HG03378 (cell line): ENCODE measurements around the gene SLC39A8.

Source experiments
- ATAC-seq: cut with Tn5 transposase; IDR thresholded peaks from one replicate; pipeline ENCODE4 v1.9.1; 2021; ENCODE audit warnings: mild to moderate bottlenecking, moderate library complexity; ENCODE audit not compliant: unreplicated experiment

SLC39A8 gene

DNA sequence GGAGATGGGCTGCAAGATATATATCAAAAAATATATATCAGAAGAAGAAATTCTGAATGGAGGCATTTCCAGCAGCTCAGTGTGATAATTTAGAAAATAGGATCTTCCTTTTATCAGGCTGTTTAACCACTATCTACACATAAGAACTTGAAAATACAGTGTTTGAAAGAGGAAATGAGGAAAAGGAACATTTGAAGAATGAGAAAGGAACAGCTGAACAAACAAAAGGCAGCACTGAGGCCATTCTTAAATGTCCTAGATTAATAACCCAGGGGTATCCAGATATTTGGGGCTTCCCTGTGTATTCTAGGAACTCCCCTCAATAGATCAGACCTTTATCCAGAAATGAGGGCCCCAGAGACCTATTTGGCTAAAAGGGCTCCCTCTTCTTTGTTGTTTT lies 4.1 kb downstream of the SLC39A8 start:
- ATAC-seq: no peak

DNA sequence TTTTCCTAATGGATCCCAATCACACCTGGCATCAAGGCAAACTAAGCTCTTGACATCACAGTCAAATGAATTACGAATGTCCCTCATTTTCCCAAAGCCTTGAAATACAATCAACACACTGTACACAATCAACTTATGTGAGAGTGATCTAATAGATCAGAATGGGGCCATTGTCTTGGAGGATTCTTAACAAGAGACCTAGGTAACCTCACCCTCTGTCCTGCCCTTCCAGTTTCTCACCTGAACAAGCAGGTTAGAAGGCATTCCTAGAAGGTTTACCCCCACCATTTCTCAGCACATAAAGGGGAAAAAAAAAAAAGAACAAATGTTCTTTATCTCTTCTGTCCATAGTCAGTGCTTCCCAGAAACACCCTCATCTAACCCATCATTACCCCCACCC lies 6.3 kb downstream of the SLC39A8 start:
- no peak for ATAC-seq

DNA sequence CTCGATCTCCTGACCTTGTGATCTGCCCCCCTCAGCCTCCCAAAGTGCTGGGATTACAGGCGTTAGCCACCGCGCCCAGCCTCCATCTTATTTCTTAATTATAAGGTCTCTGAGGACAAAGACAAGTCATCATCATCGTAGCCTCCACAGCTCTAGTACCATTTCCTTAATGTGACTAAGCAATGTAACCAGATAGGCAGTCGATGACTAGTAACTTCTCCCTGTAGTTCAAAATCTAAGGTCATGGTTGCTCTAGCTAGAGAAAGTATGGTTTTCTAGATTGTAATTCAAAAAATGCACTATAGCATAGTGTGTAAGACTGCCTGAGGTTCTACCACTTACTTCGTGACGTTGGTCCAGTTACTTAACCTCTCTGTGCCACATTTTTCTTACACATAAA lies 6.9 kb downstream of the SLC39A8 start:
- no peak for ATAC-seq

DNA sequence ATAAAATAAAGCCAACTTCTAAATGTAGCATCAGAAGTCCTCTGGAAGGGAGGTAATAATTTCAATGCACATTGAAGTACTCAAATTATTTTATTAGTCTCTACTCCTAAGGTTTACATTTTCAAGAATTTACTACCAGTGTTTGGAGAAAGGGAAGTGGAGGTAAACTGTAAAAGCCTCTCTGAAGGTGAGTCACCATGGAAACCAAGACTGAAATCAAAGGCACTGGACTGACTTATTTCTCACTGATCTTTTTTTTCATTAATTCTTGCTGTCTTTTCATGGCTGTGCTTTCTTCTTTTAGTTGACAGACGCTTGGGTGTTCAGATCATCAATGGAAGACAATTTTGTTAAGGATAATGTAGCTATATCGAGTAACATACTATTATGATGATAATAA lies 9.7 kb downstream of the SLC39A8 start:
- no peak for ATAC-seq

DNA sequence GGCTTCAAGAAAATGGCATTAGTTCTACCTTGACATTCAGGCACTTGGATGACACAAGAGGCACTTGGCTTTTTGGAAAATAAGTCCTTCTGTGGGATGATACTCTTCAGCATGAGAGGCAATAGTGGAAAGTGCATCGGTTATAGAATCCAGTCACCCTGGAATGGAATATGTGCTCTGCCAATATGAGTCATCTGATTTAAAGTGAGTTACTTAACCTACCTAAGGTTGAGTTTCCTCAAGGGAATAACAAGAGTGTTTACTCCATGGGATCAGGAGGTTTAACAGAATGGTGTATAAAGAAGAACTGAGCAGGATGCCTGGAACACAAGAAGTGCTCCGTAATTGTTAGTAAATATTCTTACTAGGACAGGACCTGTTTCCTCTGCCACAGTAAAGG lies 10.7 kb downstream of the SLC39A8 start:
- no peak for ATAC-seq

DNA sequence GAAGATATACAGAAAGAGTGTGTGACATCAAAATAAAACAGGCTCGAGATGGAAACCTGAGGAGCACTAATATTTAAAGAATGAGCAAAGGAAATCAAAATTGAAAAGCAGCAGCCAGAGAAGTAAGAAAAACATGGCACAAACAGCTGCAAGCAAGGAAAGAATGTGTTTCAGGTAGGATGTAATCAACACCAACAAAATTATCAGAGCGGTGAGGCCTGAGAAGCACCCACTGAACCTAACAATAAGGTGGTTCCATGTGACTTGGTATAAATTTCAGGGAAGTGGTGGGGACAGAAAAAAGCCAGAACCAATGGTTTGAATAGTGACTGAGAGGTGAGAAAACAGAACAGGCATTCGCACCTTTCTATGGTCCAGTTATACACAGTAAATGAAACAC lies 11.5 kb downstream of the SLC39A8 start:
- ATAC-seq: no peak

DNA sequence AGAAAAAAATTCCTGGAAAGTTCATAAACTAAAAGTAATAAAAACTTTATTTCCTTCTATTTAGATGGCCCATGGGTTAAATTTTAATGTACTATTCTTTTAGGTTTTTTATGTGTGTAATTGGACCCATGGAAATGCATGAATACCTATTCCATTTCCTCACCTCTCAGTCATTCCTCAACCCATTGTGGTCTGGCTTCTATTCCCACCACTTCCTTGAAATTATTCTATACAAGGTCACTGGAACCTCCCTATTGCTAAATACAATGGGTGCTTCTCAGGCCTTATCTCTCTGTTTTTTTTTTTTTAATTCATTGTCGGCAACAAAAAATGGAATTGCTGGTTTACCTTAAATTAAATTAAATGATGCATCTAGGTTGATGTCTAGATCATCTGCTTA lies 17.2 kb downstream of the SLC39A8 start:
- no peak for ATAC-seq

DNA sequence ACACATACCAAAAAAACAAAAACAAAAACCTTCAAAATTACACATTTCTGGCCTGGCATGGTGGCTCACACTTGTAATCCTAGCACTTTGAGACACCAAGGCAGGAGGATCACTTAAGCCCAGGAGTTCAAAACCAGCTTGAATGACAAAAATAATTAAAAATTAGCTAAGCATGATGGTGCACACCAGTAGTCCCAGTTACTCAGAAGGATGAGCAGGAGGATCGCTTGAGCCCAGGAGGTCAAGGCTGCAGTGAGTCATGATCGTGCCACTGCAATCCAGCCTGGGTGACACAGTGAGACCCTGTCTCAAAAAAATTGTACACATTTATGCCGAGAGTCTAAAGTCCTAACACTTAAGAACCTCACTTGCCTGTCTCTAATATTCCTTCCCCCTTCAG lies 18.3 kb downstream of the SLC39A8 start:
- ATAC-seq: no peak

DNA sequence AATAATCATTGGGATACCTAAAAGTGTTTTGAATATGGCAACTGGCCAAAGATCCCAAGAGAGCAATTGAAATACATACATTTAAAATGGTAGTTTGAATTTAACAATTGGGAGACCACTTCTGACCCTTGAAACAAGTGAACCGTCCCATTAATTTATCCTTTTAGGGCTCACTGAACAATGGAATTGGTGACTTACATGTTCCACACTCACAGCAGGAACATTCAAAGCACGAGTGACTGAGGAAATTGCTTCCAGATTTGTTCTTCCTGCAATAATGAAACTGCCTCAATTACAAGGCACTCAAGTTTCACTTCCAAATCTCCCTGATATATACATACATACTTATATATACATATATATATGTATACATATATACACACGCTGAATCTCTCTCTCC lies 20.6 kb downstream of the SLC39A8 start:
- ATAC-seq: no peak

DNA sequence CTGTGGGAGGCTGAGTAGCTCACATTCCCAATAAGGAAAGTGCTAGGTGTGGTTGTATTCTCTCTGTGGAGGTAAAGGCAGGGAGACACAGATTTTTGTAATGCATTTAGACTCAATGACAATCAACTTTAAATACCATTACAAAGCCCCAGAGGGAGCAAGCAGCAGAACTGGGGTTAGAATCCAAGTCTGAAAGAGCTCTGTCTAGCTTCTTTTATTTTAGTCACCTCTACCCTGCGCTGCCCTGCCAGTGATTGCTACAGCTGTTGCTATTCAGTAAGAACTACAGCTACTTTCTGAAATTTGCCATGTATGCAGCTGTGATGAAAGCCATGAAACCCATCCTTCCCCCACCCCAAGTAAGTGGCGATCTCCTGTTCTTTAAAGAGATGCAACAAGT lies 22.5 kb downstream of the SLC39A8 start:
- no peak for ATAC-seq

DNA sequence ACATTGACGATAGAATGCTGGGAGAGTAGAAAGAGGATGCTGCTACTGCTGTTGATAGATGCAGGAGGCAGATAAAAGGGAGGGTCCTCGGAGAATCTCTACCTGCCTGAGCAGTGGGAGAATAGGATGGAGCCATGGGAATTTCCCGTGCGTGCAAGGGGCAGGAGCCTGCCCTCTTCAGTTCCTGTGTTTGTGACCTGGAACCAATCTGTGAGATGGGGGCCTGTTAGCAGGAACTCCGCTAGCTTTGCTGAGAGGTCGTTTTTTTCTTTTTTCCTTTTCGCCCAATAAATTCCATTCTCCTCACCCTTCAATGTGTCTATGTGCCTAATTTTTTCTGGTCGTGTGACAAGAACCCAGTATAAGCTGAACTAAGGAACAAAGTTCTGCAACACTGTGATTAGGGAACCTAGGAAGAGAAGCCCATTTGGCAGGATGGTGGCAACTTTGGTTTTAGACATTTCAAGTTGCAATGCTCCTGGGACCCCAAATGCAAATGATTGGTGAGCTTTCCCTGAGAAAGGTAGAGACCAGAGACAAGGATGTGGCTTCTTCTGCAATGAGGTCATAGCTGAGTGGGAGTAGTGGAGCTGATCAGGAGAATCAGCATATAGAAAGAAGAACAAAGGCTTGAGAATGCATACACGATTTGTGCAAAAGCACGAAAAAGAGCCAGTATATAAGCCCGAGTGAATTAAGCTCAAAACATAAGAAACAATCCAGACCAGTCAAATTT lies 23.9 kb downstream of the SLC39A8 start:
- peak; percentile 98 for ATAC-seq

DNA sequence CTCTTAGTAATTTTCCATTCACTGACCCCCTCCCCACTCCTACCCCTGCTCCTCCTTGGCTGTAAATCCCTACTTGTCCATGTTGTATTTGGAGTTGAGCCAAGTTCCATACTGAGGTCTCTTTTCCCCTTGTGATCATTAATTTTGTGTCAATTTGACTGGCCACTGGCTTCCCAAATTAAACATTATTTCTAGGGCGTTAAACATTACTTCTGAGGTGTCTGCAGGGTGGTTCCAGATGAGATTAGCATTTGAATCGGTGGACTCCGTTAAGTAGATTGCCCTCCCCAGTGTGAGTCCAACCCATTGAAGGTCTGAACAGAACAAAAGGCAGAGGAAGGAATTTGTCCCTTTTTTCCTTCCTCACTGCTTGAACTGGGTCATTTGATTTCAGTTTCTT lies 25.7 kb downstream of the SLC39A8 start:
- no peak for ATAC-seq

DNA sequence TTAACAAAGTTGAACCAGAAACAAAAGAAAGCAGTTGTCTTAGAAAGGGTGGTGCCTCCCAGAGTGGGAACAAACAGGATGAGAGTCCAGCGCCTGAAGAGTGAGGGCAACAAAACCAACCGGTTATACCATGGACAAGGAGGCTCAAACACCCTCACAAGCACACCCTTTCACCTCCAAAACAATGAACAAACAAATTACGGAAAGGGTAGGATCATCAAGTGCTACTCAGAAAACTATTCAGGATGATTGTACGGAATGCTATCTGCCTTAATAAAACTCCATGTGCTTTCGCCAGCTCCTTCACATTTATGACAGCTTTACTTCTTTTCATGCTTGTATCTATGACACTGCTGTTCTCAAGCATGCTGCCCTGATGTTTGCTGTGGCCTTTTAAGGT lies 26.8 kb downstream of the SLC39A8 start:
- ATAC-seq: no peak

DNA sequence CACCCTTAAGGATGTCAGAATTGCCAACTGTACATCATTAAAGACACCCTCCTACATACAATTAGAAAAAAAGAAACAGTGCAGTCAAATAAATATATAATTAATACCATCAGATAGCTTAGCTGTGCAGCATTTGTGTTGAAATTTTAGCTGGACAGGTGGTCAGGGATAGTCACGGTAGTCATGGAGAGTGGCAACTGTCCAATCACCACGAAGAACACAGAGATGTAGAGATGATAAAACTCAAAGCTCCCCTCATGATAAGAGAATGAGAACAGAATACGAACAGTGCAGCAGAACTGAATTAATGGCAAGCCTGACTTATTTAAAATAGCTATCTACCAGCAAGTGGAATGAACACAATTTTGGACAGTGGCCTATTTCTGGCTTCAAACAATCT lies 27.2 kb downstream of the SLC39A8 start:
- ATAC-seq: no peak

DNA sequence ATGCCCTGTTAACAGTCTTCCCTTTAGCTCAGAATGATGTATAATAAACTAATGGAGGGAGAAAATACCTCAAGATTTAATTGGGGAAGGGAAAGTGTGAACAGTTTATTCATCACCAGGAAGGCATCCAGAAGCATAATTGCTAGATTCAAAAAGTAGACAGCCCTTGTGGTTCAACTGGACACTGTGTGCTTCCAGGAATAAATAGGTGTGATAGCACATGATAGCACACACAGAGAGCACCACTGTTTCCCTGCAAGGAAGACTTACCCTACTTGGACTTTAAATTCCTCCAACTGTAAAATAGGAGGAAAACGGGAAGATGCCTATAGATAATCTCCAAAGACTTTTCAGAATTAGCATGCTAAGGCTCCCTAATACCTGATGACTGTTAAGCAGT lies 27.8 kb downstream of the SLC39A8 start:
- ATAC-seq: no peak

DNA sequence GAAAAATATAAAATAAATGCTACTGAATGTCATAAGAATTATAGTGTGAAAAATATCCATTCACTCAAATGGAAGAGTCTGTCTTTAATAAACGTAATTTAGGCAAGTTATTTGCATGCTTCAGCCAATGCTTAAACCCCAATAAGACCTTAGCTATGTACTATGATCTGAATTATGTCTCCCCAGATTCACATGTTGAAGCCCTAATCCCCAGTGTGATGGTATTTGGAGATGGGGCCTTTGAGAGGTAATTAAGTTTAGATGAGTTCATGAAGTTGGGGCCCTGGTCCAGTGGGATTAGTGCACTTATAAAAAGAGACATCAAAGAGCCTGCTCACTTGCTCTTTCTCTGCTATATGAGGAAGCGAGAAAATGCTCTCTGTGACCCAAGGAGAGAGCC lies 28.7 kb downstream of the SLC39A8 start:
- no peak for ATAC-seq

DNA sequence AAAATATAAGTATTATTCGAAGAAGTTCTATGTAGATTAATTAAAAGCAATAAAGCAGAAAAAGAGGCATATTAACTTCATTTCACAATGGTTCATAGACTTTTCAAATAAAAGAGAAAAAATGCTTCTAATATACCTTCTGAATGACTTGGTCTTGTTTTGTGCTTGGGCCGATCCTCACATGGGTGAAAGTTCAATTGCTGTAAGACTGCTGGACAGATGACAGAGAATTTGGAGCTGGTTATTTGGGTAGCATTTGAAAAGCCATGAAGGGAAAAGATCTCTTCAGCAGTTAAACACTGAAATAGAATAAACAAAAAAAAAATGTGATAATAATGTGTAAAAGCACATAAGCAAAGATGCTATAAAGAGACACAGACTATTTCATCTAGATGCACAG lies 29.8 kb downstream of the SLC39A8 start:
- no peak for ATAC-seq

DNA sequence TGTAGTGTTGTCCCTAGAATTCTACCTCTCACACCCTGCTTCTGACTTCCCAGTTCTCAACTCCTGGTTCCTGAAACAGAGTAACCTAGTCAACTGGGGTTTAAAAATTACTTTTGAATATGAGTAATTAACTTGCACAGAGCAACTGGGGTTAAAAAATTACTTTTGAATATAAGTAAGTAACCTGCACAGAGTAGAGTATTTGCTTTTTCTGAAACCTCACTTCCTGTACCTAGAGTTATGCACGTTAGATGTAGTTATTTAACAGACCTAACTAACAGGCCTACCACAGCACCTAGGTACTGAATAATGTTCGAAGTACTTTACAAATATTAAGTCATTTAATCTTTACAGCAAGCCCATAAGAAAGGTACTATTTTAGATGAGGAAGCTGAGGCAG lies 32.9 kb downstream of the SLC39A8 start:
- ATAC-seq: no peak

DNA sequence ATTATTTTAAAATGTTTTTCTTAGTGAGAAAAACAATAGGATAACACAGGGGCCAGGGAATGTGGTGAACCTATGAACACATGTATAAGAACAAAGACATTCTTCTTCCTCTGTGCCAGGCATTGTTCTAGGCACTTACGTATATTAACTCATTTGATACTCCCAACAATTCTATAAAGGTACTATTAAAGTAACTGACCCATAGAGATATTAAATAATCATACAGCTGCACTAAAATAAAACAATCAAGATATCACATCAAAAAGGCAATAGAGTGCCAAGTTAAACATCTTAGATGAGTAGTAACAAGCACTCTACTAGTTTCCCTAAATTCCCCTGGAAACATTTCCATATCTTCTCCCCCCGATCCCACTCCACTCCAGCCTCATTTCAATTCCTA lies 33.4 kb downstream of the SLC39A8 start:
- no peak for ATAC-seq

DNA sequence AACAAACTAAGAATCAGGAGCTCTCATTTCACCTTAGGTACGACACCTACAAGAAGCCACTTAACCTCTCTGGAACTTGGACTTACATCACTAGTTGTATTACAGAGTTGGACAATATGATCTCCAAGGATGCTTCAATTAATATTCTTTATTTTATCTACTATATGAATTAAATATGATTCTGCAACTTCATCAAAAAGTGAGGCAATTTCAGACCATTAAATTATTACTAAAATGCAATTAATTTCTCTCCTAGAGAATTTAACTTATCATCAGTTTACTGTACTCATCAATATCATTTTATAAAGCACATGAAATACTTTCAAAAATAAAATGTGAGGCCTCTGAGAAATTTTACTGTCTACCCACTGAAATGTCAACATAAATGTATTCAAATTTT lies 33.9 kb downstream of the SLC39A8 start:
- no peak for ATAC-seq

DNA sequence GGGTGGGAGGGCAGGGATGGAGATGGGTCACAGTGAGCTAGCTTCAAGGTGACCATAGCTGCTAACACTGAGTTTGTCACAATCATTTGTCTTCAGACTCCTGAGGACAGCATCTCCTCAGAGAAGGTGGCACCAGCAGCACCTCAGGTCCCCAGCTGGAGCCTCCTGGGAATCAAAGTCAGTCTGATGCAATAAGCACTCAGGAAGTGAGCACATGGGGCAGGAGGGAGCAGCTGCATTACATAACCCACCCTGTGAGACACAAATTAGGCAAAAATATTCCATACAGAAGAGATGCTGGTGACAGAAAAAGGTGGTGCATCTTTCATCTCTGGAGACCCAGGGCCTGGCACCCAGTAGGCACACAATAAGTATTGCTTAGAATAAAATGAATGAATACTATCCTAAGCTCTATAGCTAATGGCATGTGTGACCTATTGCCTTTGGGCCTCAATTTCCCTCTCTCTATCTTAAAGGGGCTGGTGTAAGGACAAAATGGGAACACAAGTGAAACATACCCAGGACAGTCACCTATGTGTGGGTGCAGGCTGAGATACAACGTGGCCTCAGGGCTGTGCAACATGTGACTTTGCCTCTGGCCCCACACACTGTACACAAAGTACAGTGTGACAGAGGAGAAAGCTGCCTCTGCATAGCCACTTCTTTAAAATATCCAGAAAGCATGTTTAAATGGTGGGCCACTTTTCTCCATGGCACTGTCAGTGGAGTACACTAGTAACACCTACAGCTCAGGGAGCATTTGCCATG lies 37.1 kb downstream of the SLC39A8 start:
- ATAC-seq: no peak

DNA sequence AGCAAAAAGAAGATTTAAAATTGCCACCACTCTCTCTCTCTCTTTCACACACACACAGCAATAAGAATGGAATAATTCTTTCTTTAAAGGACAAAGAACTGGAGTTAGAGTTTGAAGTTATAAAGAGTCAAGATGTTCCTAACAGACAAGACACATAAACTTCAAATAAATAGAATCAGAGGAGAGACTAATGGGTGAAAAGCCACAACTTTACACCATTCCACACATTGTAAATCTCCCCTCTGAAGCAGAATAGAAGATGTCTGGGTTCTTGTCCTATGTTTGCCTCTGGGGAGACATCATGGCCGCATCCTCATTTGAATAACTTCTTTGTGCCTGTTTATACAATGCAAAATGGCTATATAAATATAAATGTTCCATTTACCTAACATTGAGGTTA lies 39.6 kb downstream of the SLC39A8 start:
- no peak for ATAC-seq

DNA sequence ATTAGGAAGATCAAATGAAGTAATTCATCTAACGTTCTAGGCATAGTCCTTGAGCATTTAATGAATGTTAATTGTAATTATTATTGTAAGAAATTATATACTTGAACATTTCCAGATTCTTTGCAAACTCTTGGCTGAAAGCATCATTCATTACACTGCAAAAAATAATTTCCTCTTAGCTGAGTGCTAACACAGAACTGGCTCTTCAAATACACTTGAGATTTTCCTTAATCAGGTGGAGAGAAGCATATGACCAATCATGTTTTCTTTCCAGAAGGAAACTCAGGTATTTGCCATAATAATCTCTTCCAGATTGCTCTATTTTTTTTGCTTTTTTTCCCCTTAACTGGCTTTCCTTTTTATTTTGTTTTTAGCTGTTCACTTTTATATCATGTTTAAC lies 42.5 kb downstream of the SLC39A8 start:
- ATAC-seq: no peak
